ENCODE results near the gene CKS1B. TPM values are rescaled to one million over a fixed set of nuclear protein-coding genes. Genes with fewer than 3 reads are reported as not detected.

CKS1B gene
- total RNA-seq, 1 donor from 2014 or later: 41.2 TPM

GRCh38 chr1:155012776-155013602, 38.5 kb downstream of the CKS1B start:
- DNase-seq (ENCODE audit: low spot score): no peak

- no peak for DNase-seq (ENCODE audit: low spot score)
These were observed 39.2 kb downstream of the CKS1B start for GRCh38 chr1:155013632-155014031.

GRCh38 chr1:155014709-155015508, 40.4 kb downstream of the CKS1B start:
- no peak for DNase-seq (ENCODE audit: low spot score)

GRCh38 chr1:155015527-155016230, 41.2 kb downstream of the CKS1B start:
- DNase-seq (ENCODE audit: low spot score): no peak

GRCh38 chr1:155016231-155016831, 41.9 kb downstream of the CKS1B start:
- no peak for DNase-seq (ENCODE audit: low spot score)

- peak; percentile 97 for DNase-seq (ENCODE audit: low spot score)
These were observed 42.8 kb downstream of the CKS1B start for GRCh38 chr1:155017041-155017945.

- no peak for DNase-seq (ENCODE audit: low spot score)
These were observed 43.5 kb downstream of the CKS1B start for GRCh38 chr1:155017946-155018316.

- DNase-seq (ENCODE audit: low spot score): no peak
These were observed 44.3 kb downstream of the CKS1B start for GRCh38 chr1:155018617-155019348.

GRCh38 chr1:155019377-155020245, 45.1 kb downstream of the CKS1B start:
- no peak for DNase-seq (ENCODE audit: low spot score)

- DNase-seq (ENCODE audit: low spot score): no peak
These were observed 47.9 kb downstream of the CKS1B start for GRCh38 chr1:155022136-155022926.

GRCh38 chr1:155022927-155023236, 48.4 kb downstream of the CKS1B start:
- DNase-seq (ENCODE audit: low spot score): no peak

GRCh38 chr1:155023627-155024026, 49.1 kb downstream of the CKS1B start:
- no peak for DNase-seq (ENCODE audit: low spot score)

- no peak for DNase-seq (ENCODE audit: low spot score)
These were observed 49.8 kb downstream of the CKS1B start for GRCh38 chr1:155024315-155024714.

- DNase-seq (ENCODE audit: low spot score): no peak
These were observed 51.7 kb downstream of the CKS1B start for GRCh38 chr1:155026154-155026553.

GRCh38 chr1:155026588-155026987, 52.1 kb downstream of the CKS1B start:
- no peak for DNase-seq (ENCODE audit: low spot score)

Measured in mesenteric fat pad (tissue), 1 donor.